OCI-LY7 (cell line): ENCODE results near the gene WDR38. TPM values are rescaled to one million over a fixed set of nuclear protein-coding genes. Genes with fewer than 3 reads are reported as not detected.

ENCODE experiments used
- BruUV-seq: library from RNA; stranded (reverse); fragments of 400-500 nt; replicated peaks from 2 replicates; lab custom pipeline; 2021; lab: Mats Ljungman, UMichigan
- CTCF ChIA-PET: fragments of 300-600 bp; sonication (Branson Sonifier 250); formaldehyde crosslinking; loops from one replicate; lab custom pipeline; 2022; ENCODE audit warnings: antibody characterized with exemption; ENCODE audit not compliant: unreplicated experiment; lab: Charles Lee
- POLR2A ChIA-PET: fragments of 300-600 bp; sonication (Branson Sonifier 250); formaldehyde crosslinking; loops from one replicate; lab custom pipeline; 2022; ENCODE audit warnings: antibody characterized with exemption; lab: Charles Lee
- DNase-seq: peaks from one replicate; pipeline ENCODE4 v3.0.0-alpha.2; 2015; ENCODE audit warnings: low spot score
- H2AFZ ChIP-seq: fragments of 200-600 bp; sonication (generic), shearing (Covaris generic); 2 replicates; pipeline ENCODE4 v1.6.1; 2014; ENCODE audit warnings: mild to moderate bottlenecking, antibody characterized with exemption, low read length, moderate library complexity
- H3K27ac ChIP-seq: fragments of 200-600 bp; sonication (generic); 2 replicates; pipeline ENCODE4 v1.5.1; 2014; ENCODE audit warnings: mixed run types, low read depth, mild to moderate bottlenecking, moderate library complexity, low read length, inconsistent platforms; ENCODE audit not compliant: poor library complexity, severe bottlenecking
- H3K36me3 ChIP-seq: fragments of 200-600 bp; sonication (generic); 2 replicates; pipeline ENCODE4 v1.6.1; 2014; ENCODE audit warnings: mild to moderate bottlenecking, antibody characterized with exemption, low read length, moderate library complexity, mixed read lengths; ENCODE audit not compliant: insufficient read depth
- H3K4me1 ChIP-seq: fragments of 200-600 bp; sonication (generic); 2 replicates; pipeline ENCODE4 v1.5.1; 2014; ENCODE audit warnings: mild to moderate bottlenecking, low read length; ENCODE audit not compliant: insufficient read depth, poor library complexity, severe bottlenecking
- H3K4me2 ChIP-seq: fragments of 200-600 bp; sonication (generic); 2 replicates; pipeline ENCODE4 v1.6.1; 2014; ENCODE audit warnings: mild to moderate bottlenecking, low read length
- H3K4me3 ChIP-seq: fragments of 200-600 bp; sonication (generic); 2 replicates; pipeline ENCODE4 v1.5.1; 2014; ENCODE audit warnings: mild to moderate bottlenecking, low read depth, low read length; ENCODE audit not compliant: poor library complexity, severe bottlenecking
- H3K79me2 ChIP-seq: fragments of 200-600 bp; sonication (generic); 2 replicates; pipeline ENCODE4 v1.6.1; 2016; ENCODE audit warnings: low read depth, mild to moderate bottlenecking, low read length, moderate library complexity, mixed read lengths; ENCODE audit not compliant: insufficient read depth
- H3K9me2 ChIP-seq: fragments of 200-600 bp; sonication (generic); 2 replicates; pipeline ENCODE4 v1.6.1; 2016; ENCODE audit warnings: mild to moderate bottlenecking, low read length, mixed read lengths; ENCODE audit not compliant: insufficient read depth
- H3K9me3 ChIP-seq: fragments of 200-600 bp; sonication (generic); 2 replicates; pipeline ENCODE4 v1.6.1; 2014; ENCODE audit warnings: mild to moderate bottlenecking, mixed run types, low read length, mixed read lengths
- H4K20me1 ChIP-seq: fragments of 200-600 bp; sonication (generic); 2 replicates; pipeline ENCODE4 v1.6.1; 2014; ENCODE audit warnings: mild to moderate bottlenecking, antibody characterized with exemption, low read length, moderate library complexity, mixed read lengths; ENCODE audit not compliant: insufficient read depth
- CTCF ChIP-seq: fragments of 200-600 bp; sonication (generic); conservative IDR thresholded peaks from 2 replicates; pipeline ENCODE4 v1.5.1; 2014; ENCODE audit warnings: mild to moderate bottlenecking, antibody characterized with exemption, low read length, moderate library complexity, mixed read lengths
- EZH2phosphoT487 ChIP-seq: fragments of 200-600 bp; sonication (generic); IDR thresholded peaks from 2 replicates; pipeline ENCODE4 v1.6.1; 2018; ENCODE audit warnings: low read depth, borderline replicate concordance, mild to moderate bottlenecking, mixed run types, antibody characterized with exemption, low read length, moderate library complexity, mixed read lengths
- intact Hi-C: fragments of 100-400 bp; cut with micrococcal nuclease; formaldehyde crosslinking; loops from one replicate; pipeline ENCODE4 v1.10.0; 2022; ENCODE audit not compliant: unreplicated experiment
- total RNA-seq, 2 experiments: library from RNA; depleted of rRNA in 1 of 2; stranded (reverse); fragments of >200 nt in 1 of 2; shearing (Covaris generic) in 1 of 2; gene quantifications; 2 replicates each; pipeline ENCODE4 v1.2.3, GENCODE V29; 2014 to 2022

Gene WDR38
- total RNA-seq, 2 experiments from 2014 or later = not detected

GRCh38 chr9:124859803-124860581 is 6.7 kb downstream of the WDR38 start:
- ChIA-PET POLR2A (interaction anchor here (0.9 to 1.7 kb wide), 2 partner anchors 85 to 93 kb away, joined by 3 to 4 read pairs; no protein-coding TSS in a partner anchor), CTCF (no interaction called here)
- no peak for TF ChIP-seq EZH2phosphoT487
- TF ChIP-seq CTCF = no peak
- H2AFZ ChIP-seq = no peak overlapping the region
- DNase-seq = no peak
- peaks cover 35% of the 10 kb centered on the region for H3K4me1 ChIP-seq
- peak overlapping the region; percentile 94 for H3K4me3 ChIP-seq
- H3K9me2 ChIP-seq = no peaks in the 10 kb centered on the region
- H3K9me3 ChIP-seq = no peaks in the 10 kb centered on the region
- intact Hi-C loops = loop anchor here (2.0 to 10.0 kb wide), 2 partner anchors 89 to 515 kb away; partner anchors contain the start of gene NR6A1
- H3K36me3 ChIP-seq = peaks cover 57% of the 10 kb centered on the region
- H3K79me2 ChIP-seq = peaks cover 35% of the 10 kb centered on the region
- no TSS peak for BruUV-seq
- no peak overlapping the region for H3K27ac ChIP-seq
- peak overlapping the region; percentile 92 for H3K4me2 ChIP-seq
- peaks cover 25% of the 10 kb centered on the region for H4K20me1 ChIP-seq

- no peak for DNase-seq
- H2AFZ ChIP-seq = no peak overlapping the region
- H3K4me3 ChIP-seq = peak overlapping the region; percentile 94
- H3K4me2 ChIP-seq = peak overlapping the region; percentile 92
- H3K9me2 ChIP-seq = no peaks in the 10 kb centered on the region
- peaks cover 35% of the 10 kb centered on the region for H3K79me2 ChIP-seq
- POLR2A ChIA-PET = interaction anchor here (0.5 to 2.1 kb wide), 5 partner anchors 12 to 1413 kb away, joined by 3 to 10 read pairs (median 3); no protein-coding TSS in a partner anchor
- TSS peak; percentile 74 for BruUV-seq
- peaks cover 25% of the 10 kb centered on the region for H4K20me1 ChIP-seq
- intact Hi-C loops = loop anchor here (2.0 kb wide), 1 partner anchor 90 kb away; the partner anchor contains the start of gene NR6A1
- TF ChIP-seq EZH2phosphoT487 = no peak
- TF ChIP-seq CTCF = no peak
- CTCF ChIA-PET = no interaction called here
- peak overlapping the region; percentile 65 for H3K27ac ChIP-seq
- H3K36me3 ChIP-seq = peaks cover 57% of the 10 kb centered on the region
- H3K4me1 ChIP-seq = peaks cover 35% of the 10 kb centered on the region
- no peaks in the 10 kb centered on the region for H3K9me3 ChIP-seq
Observed at GRCh38 chr9:124860582-124861341, 7.5 kb downstream of the WDR38 start.
